ENCODE measurements around the gene HABP2.
A peak's percentile ranks its signal among the peaks of the same experiment; 100 is the strongest.

Gene HABP2

GRCh38 chr10:113560071-113560470 is 7.2 kb downstream of the HABP2 start:
- no peak for DNase-seq

DNA sequence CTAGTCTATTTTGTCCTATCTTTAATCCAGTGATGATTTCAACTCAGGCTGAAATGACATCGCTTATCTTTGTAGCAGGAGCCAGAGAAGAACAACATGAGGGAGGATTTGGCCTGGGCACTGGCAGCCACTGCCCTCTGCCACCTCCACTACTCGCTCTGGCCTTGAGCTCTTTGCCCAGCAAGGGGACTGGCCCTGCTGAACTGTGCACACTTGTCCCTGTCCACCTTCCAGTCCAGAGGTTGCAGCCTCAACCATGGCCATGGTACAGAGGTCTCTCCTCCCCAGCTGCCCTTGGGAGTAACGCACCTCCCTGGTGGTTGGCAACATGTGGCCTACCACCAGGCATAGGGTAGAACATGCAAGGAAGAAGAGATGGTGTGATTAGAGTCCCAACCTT is 8.4 kb downstream of the HABP2 start:
- no peak for DNase-seq

GRCh38 chr10:113562069-113562468 is 9.2 kb downstream of the HABP2 start:
- no peak for DNase-seq

- no peak for DNase-seq
Measured at GRCh38 chr10:113562704-113563103, 9.9 kb downstream of the HABP2 start.

GRCh38 chr10:113563306-113564088 is 10.6 kb downstream of the HABP2 start:
- peak; percentile 49 to 88 for DNase-seq

- no peak for DNase-seq
Measured at GRCh38 chr10:113565364-113565763, 12.5 kb downstream of the HABP2 start.

- DNase-seq, result no peak
Measured at GRCh38 chr10:113566888-113567287, 14.0 kb downstream of the HABP2 start.

GRCh38 chr10:113569576-113569975 is 16.7 kb downstream of the HABP2 start:
- DNase-seq, result no peak

- no peak for DNase-seq
Measured at GRCh38 chr10:113572520-113573290, 19.9 kb downstream of the HABP2 start.

DNA sequence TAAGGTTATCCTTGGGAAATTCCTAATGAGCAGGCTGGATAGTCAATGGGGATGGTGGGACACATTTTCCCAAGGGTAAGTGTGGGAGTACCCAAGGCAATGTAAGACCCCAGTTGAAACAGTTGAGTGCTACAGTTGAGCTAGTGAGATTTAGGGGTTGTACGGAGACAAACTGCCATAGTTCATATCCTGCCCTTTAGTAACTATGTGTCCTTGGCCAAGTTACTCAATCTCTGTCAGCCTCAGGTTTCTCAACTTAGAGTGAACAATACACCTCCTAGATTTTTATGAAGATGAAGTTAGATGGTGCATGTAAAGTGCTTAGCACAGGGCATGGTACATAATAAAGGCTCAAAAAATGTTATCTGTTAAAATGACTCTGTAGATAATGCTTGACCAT is 20.5 kb downstream of the HABP2 start:
- DNase-seq, result no peak

DNA sequence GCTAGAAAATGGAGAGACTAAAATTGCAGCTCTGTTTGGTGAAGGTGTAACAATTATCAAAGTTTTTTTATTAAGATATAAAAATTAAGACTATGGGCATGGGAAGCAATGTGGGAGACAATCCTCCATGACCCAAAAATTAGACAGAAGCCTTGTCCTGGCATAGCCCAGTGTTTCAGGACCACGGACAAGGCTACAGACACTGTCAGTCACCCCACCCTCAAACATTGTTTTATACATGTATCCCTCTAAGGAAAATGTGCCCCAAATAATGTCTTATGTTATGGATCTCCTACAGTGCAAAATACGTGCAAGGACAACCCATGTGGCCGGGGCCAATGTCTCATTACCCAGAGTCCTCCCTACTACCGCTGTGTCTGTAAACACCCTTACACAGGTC is 24.0 kb downstream of the HABP2 start:
- DNase-seq, result no peak

GRCh38 chr10:113578773-113579172 is 25.9 kb downstream of the HABP2 start:
- DNase-seq, result no peak

GRCh38 chr10:113581092-113581491 is 28.2 kb downstream of the HABP2 start:
- DNase-seq, result no peak

DNA sequence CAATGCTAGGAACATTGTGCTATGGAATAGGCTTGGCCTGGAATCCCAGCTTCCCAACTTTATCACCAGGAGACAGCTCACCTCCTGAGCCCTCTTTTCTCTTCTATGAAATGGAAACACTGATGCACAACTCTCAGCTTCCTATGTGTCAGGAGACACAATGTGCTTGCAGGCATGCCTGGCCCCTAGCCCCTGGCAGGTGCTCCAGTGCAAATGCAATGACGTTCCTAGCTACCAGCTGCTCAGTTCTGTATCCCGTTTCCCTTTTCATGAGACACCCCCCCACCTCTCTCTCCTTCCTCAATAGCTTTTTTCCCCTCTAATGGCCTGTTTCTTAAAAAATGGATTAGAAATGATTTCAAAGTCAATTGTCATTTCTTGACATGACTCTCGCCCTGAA is 30.7 kb downstream of the HABP2 start:
- DNase-seq, result no peak

DNA sequence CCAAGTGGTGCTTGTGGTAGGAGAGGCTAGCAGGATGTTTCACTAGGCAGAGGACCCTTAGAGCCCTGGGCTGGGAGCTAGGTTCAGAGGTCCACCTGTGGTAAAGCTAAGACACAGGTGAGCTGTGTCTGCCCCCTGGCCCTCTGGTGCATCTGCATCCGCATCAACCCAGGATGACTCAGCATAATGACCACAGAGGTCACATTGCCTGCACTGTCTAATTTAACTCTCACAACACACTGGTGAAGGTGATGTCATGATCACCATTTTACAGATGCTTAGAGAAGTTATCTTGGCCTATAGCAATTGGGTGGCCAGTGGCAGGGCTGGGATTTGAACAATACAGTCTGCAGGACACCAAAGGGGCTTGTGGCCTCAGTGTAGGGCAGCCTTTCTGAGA is 33.1 kb downstream of the HABP2 start:
- DNase-seq, result peak in 1 of 2 donors; percentile 11

GRCh38 chr10:113589201-113589770 is 36.4 kb downstream of the HABP2 start:
- no peak for DNase-seq

DNA sequence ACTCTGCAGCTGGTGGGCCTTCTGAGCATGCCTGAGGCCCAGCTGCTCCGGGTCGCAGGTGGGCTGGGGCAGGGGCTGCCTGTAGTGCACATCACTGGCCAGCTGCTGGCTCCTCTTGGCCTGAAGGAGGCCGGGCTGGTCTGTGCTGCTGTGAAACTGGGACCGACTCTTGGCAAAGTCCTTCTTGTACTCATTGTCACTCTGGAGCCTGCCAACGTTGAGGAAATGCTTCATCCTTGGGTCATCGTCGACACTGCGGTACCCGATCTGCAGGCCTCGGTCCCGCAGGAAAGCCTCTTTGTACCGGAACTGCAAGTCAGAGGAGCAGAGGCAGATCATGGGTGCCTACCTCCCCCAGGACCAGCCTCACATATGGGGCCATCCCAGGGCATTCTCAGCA is 37.7 kb downstream of the HABP2 start:
- no peak for DNase-seq

DNA sequence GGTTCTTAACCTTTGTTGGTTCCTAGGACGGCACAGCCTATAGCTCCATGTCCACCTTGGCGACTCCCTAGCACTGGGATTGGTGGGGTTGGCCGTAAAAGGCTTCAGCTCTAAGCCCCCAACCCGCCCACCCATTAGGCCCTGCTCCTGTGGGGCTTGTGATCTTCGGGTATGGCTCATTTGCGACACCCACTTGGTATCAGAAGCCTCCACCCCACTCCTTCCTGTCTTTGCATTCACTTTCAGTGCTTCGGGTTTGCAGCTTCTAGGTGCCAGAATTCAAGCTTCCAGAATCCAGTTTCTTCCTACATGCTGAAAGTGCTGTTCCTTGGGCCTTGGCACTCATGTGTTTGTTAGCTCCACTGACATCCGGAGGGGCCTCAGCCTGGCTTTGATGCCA is 39.5 kb downstream of the HABP2 start:
- no peak for DNase-seq

DNA sequence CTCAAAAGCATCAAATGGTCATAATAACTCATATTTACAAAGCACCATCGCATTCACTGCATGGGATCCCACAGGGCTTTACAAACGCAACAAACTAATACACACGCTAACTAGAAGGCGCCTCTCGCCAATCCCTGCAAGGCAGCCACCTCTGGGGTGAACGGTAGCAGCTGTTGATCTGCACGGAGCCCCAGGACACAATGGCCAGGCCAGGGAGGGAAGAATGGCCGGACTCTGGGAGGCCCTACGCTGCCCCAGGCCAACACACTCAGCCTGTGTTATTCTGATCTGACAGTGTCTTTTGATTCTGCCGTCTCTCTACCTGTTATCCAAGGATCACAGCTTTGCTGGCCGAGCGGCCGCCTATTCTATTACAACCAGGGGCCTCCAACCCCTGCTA is 41.8 kb downstream of the HABP2 start:
- no peak for DNase-seq

GRCh38 chr10:113600569-113600968 is 47.7 kb downstream of the HABP2 start:
- no peak for DNase-seq

DNA sequence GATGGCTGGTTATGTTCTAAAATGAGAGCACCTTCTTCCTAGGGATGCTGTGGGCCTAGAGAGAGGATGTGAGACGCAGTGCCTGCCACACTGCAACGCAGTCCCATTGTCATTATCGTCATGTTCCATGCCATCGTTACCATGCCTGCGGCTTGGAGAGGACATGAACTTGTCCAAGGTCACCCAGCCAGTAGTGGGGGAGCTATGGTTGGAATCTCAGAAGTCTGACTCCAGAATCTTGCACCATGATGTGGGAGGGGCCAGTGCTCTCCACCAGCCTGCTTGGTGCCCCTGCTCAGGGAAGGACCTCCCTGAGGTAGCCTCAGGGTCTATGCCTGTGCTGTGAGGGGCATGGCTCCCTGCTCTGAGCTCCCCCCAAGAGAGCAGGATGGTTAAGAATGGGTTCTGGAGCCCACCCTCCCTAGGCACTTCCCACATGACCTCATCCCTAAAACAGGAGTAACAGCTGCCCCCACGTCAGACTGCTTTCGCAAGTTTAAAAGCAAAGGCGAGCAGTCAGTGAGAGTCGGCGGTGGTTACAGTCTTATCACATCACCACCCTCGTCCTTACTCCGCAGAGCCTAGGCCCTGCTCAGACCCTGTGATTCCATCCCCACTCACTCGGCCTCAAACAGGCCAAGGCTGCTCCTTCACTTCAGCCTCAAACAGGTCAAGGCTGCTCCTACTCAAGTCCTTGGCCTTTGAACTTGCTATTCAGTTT is 50.4 kb downstream of the HABP2 start:
- peak in 1 of 2 donors; percentile 6 for DNase-seq

DNA sequence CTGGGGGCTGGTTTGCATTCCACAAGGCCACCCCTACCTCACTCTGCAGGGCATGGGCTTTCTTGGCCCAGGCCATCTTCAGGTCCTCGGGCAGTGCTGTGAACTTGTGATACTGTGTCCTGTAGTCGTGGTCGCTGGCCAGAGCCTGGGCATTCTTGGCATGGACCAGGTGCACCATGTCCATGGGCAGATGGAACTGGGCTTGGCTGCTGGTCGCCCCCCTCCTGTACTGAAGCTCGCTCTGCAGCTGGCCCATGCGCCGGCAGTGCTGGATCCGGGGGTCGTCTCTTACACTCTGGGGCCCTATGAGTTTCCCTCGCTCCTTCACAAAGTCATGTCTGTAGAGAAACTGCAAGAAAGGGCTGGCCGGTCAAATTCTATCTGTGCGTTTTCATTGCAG is 51.7 kb downstream of the HABP2 start:
- DNase-seq, result no peak

DNA sequence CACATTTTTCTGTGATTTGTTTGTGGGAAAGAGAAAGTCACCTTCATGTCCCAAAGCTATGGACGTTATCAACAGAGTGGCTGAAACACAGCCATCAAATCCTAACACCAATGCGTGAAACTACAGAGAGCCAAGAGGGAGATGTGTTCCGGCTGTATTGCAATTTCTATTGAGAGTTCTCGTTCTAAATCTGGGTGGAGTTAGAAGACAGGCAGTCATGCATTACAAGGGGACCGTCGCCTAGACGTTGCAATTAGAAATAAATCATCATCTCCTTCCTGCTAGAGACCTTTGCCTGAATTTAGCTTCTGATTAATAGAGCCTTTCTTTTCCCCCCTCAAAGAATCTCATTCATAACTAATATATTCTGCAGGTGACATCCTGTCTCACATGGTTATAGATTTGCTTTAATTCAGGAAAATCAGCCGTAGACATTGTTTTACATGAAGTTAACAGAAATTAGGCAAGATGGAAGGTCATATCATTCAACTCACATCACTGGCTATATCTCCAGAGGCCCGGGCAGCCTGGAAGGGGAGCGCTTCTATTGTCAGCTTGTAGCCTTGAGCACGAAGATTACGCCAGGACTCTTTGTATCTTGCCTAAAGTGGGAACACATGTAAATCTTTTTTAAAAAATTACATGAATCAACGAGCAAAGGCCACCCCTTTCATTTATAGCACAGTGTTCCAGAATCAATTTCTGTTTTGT is 52.6 kb downstream of the HABP2 start:
- no peak for DNase-seq

Data from inflammatory macrophage treated with lipopolysaccharide for 1 hour (primary cell).